Tibial nerve (tissue), 4 donors: ENCODE measurements around the gene GSE1.

Experiments
- EP300 ChIP-seq, 2 donors: sonication (generic); formaldehyde crosslinking; IDR thresholded peaks; one replicate each; pipeline ENCODE4 v1.6.1; 2017; ENCODE audit warnings: antibody characterized with exemption in 2 of 2, mild to moderate bottlenecking in 1 of 2
- POLR2A ChIP-seq, 2 donors: fragments of 450-650 bp; IDR thresholded peaks; one replicate each; pipeline ENCODE4 v1.6.1; 2017; ENCODE audit warnings: antibody characterized with exemption in 2 of 2, mild to moderate bottlenecking in 2 of 2, moderate library complexity in 2 of 2
- TF ChIP-seq, protein P1 (sequence below), 5 experiments: fragments of 200-600 bp in 3 of 5; fragments of 450-650 bp in 2 of 5; sonication (generic) in 3 of 5; IDR thresholded peaks; one replicate each; pipeline ENCODE4 v1.5.1; 2016 to 2019; ENCODE audit warnings: antibody characterized with exemption in 5 of 5, mild to moderate bottlenecking in 3 of 5, moderate library complexity in 2 of 5

DNA sequence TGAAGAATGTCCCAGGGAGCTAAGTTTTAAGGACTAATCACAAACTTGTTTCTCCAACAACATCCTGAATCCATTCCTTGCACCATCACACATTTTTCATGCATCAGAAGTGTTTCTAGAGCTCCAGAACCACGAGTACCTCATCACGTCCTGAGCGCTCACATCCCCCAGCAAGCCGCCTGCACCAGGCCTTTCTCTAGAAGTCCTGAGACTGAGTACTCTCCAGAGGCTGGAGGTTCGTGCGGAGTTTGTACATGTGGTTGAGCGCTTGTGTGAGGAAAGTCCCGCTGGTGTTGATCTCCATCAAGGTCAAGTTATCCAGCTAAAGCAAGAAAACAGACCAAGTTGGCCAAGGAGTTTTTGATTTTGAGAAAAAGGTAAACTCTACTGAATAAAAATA lies 64.9 kb downstream of the GSE1 start:
- TF ChIP-seq POLR2A (IDR thresholded peaks at IDR 0.05), result no peak
- TF ChIP-seq, protein P1, sequence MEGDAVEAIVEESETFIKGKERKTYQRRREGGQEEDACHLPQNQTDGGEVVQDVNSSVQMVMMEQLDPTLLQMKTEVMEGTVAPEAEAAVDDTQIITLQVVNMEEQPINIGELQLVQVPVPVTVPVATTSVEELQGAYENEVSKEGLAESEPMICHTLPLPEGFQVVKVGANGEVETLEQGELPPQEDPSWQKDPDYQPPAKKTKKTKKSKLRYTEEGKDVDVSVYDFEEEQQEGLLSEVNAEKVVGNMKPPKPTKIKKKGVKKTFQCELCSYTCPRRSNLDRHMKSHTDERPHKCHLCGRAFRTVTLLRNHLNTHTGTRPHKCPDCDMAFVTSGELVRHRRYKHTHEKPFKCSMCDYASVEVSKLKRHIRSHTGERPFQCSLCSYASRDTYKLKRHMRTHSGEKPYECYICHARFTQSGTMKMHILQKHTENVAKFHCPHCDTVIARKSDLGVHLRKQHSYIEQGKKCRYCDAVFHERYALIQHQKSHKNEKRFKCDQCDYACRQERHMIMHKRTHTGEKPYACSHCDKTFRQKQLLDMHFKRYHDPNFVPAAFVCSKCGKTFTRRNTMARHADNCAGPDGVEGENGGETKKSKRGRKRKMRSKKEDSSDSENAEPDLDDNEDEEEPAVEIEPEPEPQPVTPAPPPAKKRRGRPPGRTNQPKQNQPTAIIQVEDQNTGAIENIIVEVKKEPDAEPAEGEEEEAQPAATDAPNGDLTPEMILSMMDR (IDR thresholded peaks at IDR 0.05), result no peak
- TF ChIP-seq EP300 (IDR thresholded peaks at IDR 0.05), result no peak
